ENCODE results near the gene SCAF11. TPM values are rescaled to one million over a fixed set of nuclear protein-coding genes. Genes with fewer than 3 reads are reported as not detected.

Gene SCAF11
- polyA plus RNA-seq, 1 donor from 2014 or later = 20.4 TPM

GRCh38 chr12:45987340-45987727 is 3.0 kb downstream of the SCAF11 start:
- no peak overlapping the region for H3K4me2 ChIP-seq (ENCODE audit: low read length)
- H2AFZ ChIP-seq (ENCODE audit: low read depth, low read length) = no peak overlapping the region
- no peaks in the 10 kb centered on the region for H3K27me3 ChIP-seq (ENCODE audit: insufficient read depth, low read depth, low read length)
- H3K79me2 ChIP-seq (replicated peaks; ENCODE audit: insufficient read depth, low read length) = peaks cover 46% of the 10 kb centered on the region
- H3K9me2 ChIP-seq (ENCODE audit: insufficient read depth, low read length) = no peaks in the 10 kb centered on the region
- H3K9me3 ChIP-seq (ENCODE audit: low read length) = no peaks in the 10 kb centered on the region
- no peaks in the 10 kb centered on the region for H3F3A ChIP-seq (ENCODE audit: insufficient read depth, low read length, poor library complexity, severe bottlenecking)
- no peak overlapping the region for H3K4me3 ChIP-seq (ENCODE audit: low read length)
- H3K36me3 ChIP-seq (ENCODE audit: insufficient read depth, low read length) = no peaks in the 10 kb centered on the region
- no peak overlapping the region for H3K9ac ChIP-seq (ENCODE audit: low read length)
- TF ChIP-seq CTCF (IDR thresholded peaks at IDR 0.05; ENCODE audit: poor library complexity, severe bottlenecking) = no peak
- no peak for TF ChIP-seq POLR2AphosphoS5 (IDR thresholded peaks at IDR 0.05)
- no peak for TF ChIP-seq REST (IDR thresholded peaks at IDR 0.05; ENCODE audit: borderline replicate concordance)
- no peak for TF ChIP-seq TAF1 (IDR thresholded peaks at IDR 0.05; ENCODE audit: low read depth)
- TF ChIP-seq MXI1 (conservative IDR thresholded peaks at IDR 0.05; ENCODE audit: poor library complexity, severe bottlenecking) = no peak
- TF ChIP-seq RAD21 (conservative IDR thresholded peaks at IDR 0.05) = no peak
- no peak for TF ChIP-seq EZH2 (IDR thresholded peaks at IDR 0.05; ENCODE audit: borderline replicate concordance, insufficient read depth, low read length, poor library complexity, severe bottlenecking)
- no peak for TF ChIP-seq EP300 (conservative IDR thresholded peaks at IDR 0.05; ENCODE audit: poor library complexity, severe bottlenecking)
- H4K20me1 ChIP-seq (ENCODE audit: insufficient read depth) = no peaks in the 10 kb centered on the region
- H3K27ac ChIP-seq (ENCODE audit: low read length) = no peak overlapping the region

- Histone ChIP-seq H4K20me1 (ENCODE audit: insufficient read depth) (no peaks in the 10 kb centered on the region), H3K9me3 (ENCODE audit: low read length) (no peaks in the 10 kb centered on the region), H3F3A (ENCODE audit: insufficient read depth, low read length, poor library complexity, severe bottlenecking) (no peaks in the 10 kb centered on the region), H3K79me2 (replicated peaks; ENCODE audit: insufficient read depth, low read length) (peaks cover 52% of the 10 kb centered on the region), H3K9me2 (ENCODE audit: insufficient read depth, low read length) (no peaks in the 10 kb centered on the region), H3K9ac (ENCODE audit: low read length) (no peak overlapping the region), H3K27me3 (ENCODE audit: insufficient read depth, low read depth, low read length) (no peaks in the 10 kb centered on the region), H3K4me3 (ENCODE audit: low read length) (no peak overlapping the region), H3K27ac (ENCODE audit: low read length) (no peak overlapping the region), H2AFZ (ENCODE audit: low read depth, low read length) (no peak overlapping the region), H3K36me3 (ENCODE audit: insufficient read depth, low read length) (no peaks in the 10 kb centered on the region), H3K4me2 (ENCODE audit: low read length) (no peak overlapping the region)
- TF ChIP-seq REST (IDR thresholded peaks at IDR 0.05; ENCODE audit: borderline replicate concordance) = no peak
- TF ChIP-seq EP300 (conservative IDR thresholded peaks at IDR 0.05; ENCODE audit: poor library complexity, severe bottlenecking) = no peak
- TF ChIP-seq SMC3 (conservative IDR thresholded peaks at IDR 0.05; ENCODE audit: poor library complexity) = no peak
- no peak for TF ChIP-seq TAF1 (IDR thresholded peaks at IDR 0.05; ENCODE audit: low read depth)
- no peak for TF ChIP-seq CTCF (IDR thresholded peaks at IDR 0.05; ENCODE audit: poor library complexity, severe bottlenecking)
- TF ChIP-seq MXI1 (conservative IDR thresholded peaks at IDR 0.05; ENCODE audit: poor library complexity, severe bottlenecking) = no peak
- no peak for TF ChIP-seq RAD21 (conservative IDR thresholded peaks at IDR 0.05)
- no peak for TF ChIP-seq POLR2AphosphoS5 (IDR thresholded peaks at IDR 0.05)
- TF ChIP-seq EZH2 (IDR thresholded peaks at IDR 0.05; ENCODE audit: borderline replicate concordance, insufficient read depth, low read length, poor library complexity, severe bottlenecking) = no peak
These were observed 3.6 kb downstream of the SCAF11 start for GRCh38 chr12:45986641-45987339.

All from neural cell (in vitro differentiated cells).